Cortex of kidney (tissue), 1 donor: Measurements from ENCODE around the gene NFE2L1.
A peak's percentile ranks its signal among the peaks of the same experiment; 100 is the strongest.
"Not testable (repeated sequence)": the region's sequence is repeated elsewhere in the genome, so short reads cannot be mapped to it uniquely, and the experiment has no call there.

Experiments
- DNase-seq: peaks from one replicate; lab custom pipeline; 2025; lab: John Stamatoyannopoulos, UW

Gene NFE2L1

GRCh38 chr17:48068491-48068961, 20.4 kb downstream of the NFE2L1 start:
- DNase-seq: no peak

GRCh38 chr17:48070195-48070594, 22.0 kb downstream of the NFE2L1 start:
- DNase-seq: no peak

GRCh38 chr17:48071654-48072053, 23.5 kb downstream of the NFE2L1 start:
- no peak for DNase-seq

GRCh38 chr17:48072811-48073210, 24.7 kb downstream of the NFE2L1 start:
- not testable (repeated sequence) for DNase-seq

GRCh38 chr17:48073566-48074094, 25.5 kb downstream of the NFE2L1 start:
- not testable (repeated sequence) for DNase-seq

GRCh38 chr17:48074322-48075081, 26.3 kb downstream of the NFE2L1 start:
- no peak for DNase-seq

GRCh38 chr17:48077152-48077551, 29.0 kb downstream of the NFE2L1 start:
- DNase-seq: not testable (repeated sequence)

- no peak for DNase-seq
Measured at GRCh38 chr17:48081858-48082257, 33.7 kb downstream of the NFE2L1 start.

GRCh38 chr17:48084932-48085331, 36.8 kb downstream of the NFE2L1 start:
- DNase-seq: no peak

GRCh38 chr17:48093341-48094045, 45.3 kb downstream of the NFE2L1 start:
- DNase-seq: no peak

- no peak for DNase-seq
Measured at GRCh38 chr17:48095611-48096010, 47.5 kb downstream of the NFE2L1 start.

- DNase-seq: no peak
Measured at GRCh38 chr17:48100160-48100559, 52.0 kb downstream of the NFE2L1 start.

GRCh38 chr17:48100591-48101011, 52.4 kb downstream of the NFE2L1 start:
- DNase-seq: no peak

- peak; percentile 21 for DNase-seq
Measured at GRCh38 chr17:48101012-48101720, 53.0 kb downstream of the NFE2L1 start, which contains the start of gene CBX1. Gene CBX1, minus strand, starts transcription at chr17:48101478. Its CDS starts 24,474 bp downstream, at chr17:48077004.

GRCh38 chr17:48102043-48102750, 54.0 kb downstream of the NFE2L1 start:
- DNase-seq: no peak

- no peak for DNase-seq
Measured at GRCh38 chr17:48102798-48103715, 54.9 kb downstream of the NFE2L1 start.

- DNase-seq: no peak
Measured at GRCh38 chr17:48104440-48104839, 56.3 kb downstream of the NFE2L1 start.

GRCh38 chr17:48106802-48107136, 58.6 kb downstream of the NFE2L1 start:
- DNase-seq: no peak

- DNase-seq: peak; percentile 93
Measured at GRCh38 chr17:48107137-48108055, 59.2 kb downstream of the NFE2L1 start, which contains the start of gene SNX11. Gene SNX11, plus strand, starts transcription at chr17:48107766. Its CDS starts 4,278 bp downstream, at chr17:48112044.
